A673 (cell line): Measurements from ENCODE around the gene PRR35.

Experiments
- EZH2 ChIP-seq: fragments of 200-600 bp; sonication (generic); IDR thresholded peaks from 2 replicates; pipeline ENCODE4 v1.6.1; 2017; ENCODE audit warnings: borderline replicate concordance, low read depth, mild to moderate bottlenecking, mixed read lengths, antibody characterized with exemption, low read length; ENCODE audit not compliant: poor library complexity, severe bottlenecking
- TF ChIP-seq, protein P1 (sequence below): fragments of 300-800, 200-600 bp; sonication (generic); conservative IDR thresholded peaks from 2 replicates; pipeline ENCODE4 v1.5.1; 2017; ENCODE audit warnings: low read depth, mild to moderate bottlenecking, antibody characterized with exemption, low read length, moderate library complexity, mixed read lengths

DNA sequence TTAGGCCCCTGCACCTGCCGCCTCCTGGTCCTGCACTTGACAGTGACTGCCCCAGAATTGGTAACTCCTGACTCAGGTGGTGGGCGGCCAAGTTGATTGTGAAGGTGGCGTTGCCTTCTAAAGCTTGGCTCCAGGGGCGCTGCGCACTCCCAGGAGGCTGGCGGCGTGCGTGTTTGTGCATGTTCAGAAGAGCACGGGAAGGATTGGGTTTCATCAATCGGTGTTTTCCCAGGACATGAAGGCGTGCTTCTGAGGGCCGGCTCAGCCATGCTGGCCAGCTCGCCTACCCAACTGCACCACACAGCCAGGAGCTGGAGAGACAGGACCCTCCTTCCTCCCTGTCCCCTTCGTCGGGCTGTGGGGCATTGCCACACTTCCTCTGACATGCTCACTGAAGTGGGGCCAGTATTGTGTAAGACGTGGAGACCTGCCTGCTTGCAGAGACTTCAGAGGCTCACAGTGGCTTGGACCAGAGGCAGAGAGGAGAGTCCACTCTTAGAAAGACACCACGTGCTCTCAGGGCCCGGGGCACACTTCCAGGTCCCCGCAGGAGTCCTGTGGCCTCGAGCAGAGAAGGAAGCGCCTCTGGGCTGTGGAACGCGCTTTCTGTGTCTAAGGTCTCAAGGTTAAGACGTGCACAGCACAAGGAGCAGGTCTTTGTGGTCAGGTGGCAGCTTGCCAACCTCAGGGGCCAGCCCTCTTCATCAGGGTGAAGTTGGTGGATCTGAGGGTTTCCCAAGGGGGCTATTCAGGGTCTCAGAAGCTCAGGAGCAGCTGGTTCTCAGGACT lies 32.5 kb downstream of the PRR35 start:
- TF ChIP-seq, protein P1, sequence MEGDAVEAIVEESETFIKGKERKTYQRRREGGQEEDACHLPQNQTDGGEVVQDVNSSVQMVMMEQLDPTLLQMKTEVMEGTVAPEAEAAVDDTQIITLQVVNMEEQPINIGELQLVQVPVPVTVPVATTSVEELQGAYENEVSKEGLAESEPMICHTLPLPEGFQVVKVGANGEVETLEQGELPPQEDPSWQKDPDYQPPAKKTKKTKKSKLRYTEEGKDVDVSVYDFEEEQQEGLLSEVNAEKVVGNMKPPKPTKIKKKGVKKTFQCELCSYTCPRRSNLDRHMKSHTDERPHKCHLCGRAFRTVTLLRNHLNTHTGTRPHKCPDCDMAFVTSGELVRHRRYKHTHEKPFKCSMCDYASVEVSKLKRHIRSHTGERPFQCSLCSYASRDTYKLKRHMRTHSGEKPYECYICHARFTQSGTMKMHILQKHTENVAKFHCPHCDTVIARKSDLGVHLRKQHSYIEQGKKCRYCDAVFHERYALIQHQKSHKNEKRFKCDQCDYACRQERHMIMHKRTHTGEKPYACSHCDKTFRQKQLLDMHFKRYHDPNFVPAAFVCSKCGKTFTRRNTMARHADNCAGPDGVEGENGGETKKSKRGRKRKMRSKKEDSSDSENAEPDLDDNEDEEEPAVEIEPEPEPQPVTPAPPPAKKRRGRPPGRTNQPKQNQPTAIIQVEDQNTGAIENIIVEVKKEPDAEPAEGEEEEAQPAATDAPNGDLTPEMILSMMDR: no peak
- no peak for TF ChIP-seq EZH2
